ENCODE measurements around the gene KCND3. TPM values are rescaled to one million over a fixed set of nuclear protein-coding genes. Genes with fewer than 3 reads are reported as not detected.

The KCND3 gene
- total and polyA plus RNA-seq, 2 donors from 2014 or later, result 1.2 to 12.6 TPM

- no peaks in the 10 kb centered on the region for H3K4me1 ChIP-seq (ENCODE audit: control insufficient read depth in 2 of 3, insufficient read depth in 2 of 3, low read depth in 1 of 3, low read length in 3 of 3)
- H3K27ac ChIP-seq (ENCODE audit: low read depth in 2 of 2, low read length in 2 of 2), result no peak overlapping the region
- H3K4me3 ChIP-seq (ENCODE audit: low read length in 3 of 3), result no peak overlapping the region
- FAIRE-seq (no peak), DNase-seq (no peak)
- no peak overlapping the region for H3K9ac ChIP-seq (ENCODE audit: low read length in 3 of 3)
- H3K36me3 ChIP-seq (ENCODE audit: control insufficient read depth in 2 of 3, insufficient read depth in 3 of 3, low read length in 3 of 3), result no peaks in the 10 kb centered on the region
- TF ChIP-seq CTCF (IDR thresholded peaks at IDR 0.05; ENCODE audit: borderline replicate concordance, extremely low read depth, insufficient read depth), result no peak
- intact Hi-C loops (cut with DNase I), result no loop called here
- no peaks in the 10 kb centered on the region for H3K9me3 ChIP-seq (ENCODE audit: control insufficient read depth in 2 of 3, insufficient read depth in 1 of 3, low read length in 3 of 3)
- H3K27me3 ChIP-seq (ENCODE audit: control insufficient read depth, insufficient read depth, low read length), result no peaks in the 10 kb centered on the region
Measured at GRCh38 chr1:111895469-111895868, 94.0 kb downstream of the KCND3 start.

GRCh38 chr1:111895017-111895416, 94.5 kb downstream of the KCND3 start:
- no peak overlapping the region for H3K27ac ChIP-seq (ENCODE audit: low read depth in 2 of 2, low read length in 2 of 2)
- H3K9me3 ChIP-seq (ENCODE audit: control insufficient read depth in 2 of 3, insufficient read depth in 1 of 3, low read length in 3 of 3), result no peaks in the 10 kb centered on the region
- no peaks in the 10 kb centered on the region for H3K4me1 ChIP-seq (ENCODE audit: control insufficient read depth in 2 of 3, insufficient read depth in 2 of 3, low read depth in 1 of 3, low read length in 3 of 3)
- H3K36me3 ChIP-seq (ENCODE audit: control insufficient read depth in 2 of 3, insufficient read depth in 3 of 3, low read length in 3 of 3), result no peaks in the 10 kb centered on the region
- H3K27me3 ChIP-seq (ENCODE audit: control insufficient read depth, insufficient read depth, low read length), result no peaks in the 10 kb centered on the region
- intact Hi-C loops (cut with DNase I), result no loop called here
- no peak for FAIRE-seq
- H3K4me3 ChIP-seq (ENCODE audit: low read length in 3 of 3), result no peak overlapping the region
- H3K9ac ChIP-seq (ENCODE audit: low read length in 3 of 3), result no peak overlapping the region
- DNase-seq, result no peak
- TF ChIP-seq CTCF (IDR thresholded peaks at IDR 0.05; ENCODE audit: borderline replicate concordance, extremely low read depth, insufficient read depth), result no peak

GRCh38 chr1:111894497-111894896, 95.0 kb downstream of the KCND3 start:
- no peak for TF ChIP-seq CTCF (IDR thresholded peaks at IDR 0.05; ENCODE audit: borderline replicate concordance, extremely low read depth, insufficient read depth)
- Histone ChIP-seq H3K4me1 (ENCODE audit: control insufficient read depth in 2 of 3, insufficient read depth in 2 of 3, low read depth in 1 of 3, low read length in 3 of 3) (no peaks in the 10 kb centered on the region), H3K36me3 (ENCODE audit: control insufficient read depth in 2 of 3, insufficient read depth in 3 of 3, low read length in 3 of 3) (no peaks in the 10 kb centered on the region), H3K27ac (ENCODE audit: low read depth in 2 of 2, low read length in 2 of 2) (no peak overlapping the region), H3K27me3 (ENCODE audit: control insufficient read depth, insufficient read depth, low read length) (no peaks in the 10 kb centered on the region), H3K4me3 (ENCODE audit: low read length in 3 of 3) (no peak overlapping the region), H3K9me3 (ENCODE audit: control insufficient read depth in 2 of 3, insufficient read depth in 1 of 3, low read length in 3 of 3) (no peaks in the 10 kb centered on the region), H3K9ac (ENCODE audit: low read length in 3 of 3) (no peak overlapping the region)
- FAIRE-seq (no peak), DNase-seq (no peak)
- intact Hi-C loops (cut with DNase I), result no loop called here

GRCh38 chr1:111891566-111891965, 97.9 kb downstream of the KCND3 start:
- Histone ChIP-seq H3K9ac (ENCODE audit: low read length in 3 of 3) (no peak overlapping the region), H3K4me3 (ENCODE audit: low read length in 3 of 3) (no peak overlapping the region), H3K27ac (ENCODE audit: low read depth in 2 of 2, low read length in 2 of 2) (no peak overlapping the region), H3K9me3 (ENCODE audit: control insufficient read depth in 2 of 3, insufficient read depth in 1 of 3, low read length in 3 of 3) (no peaks in the 10 kb centered on the region), H3K4me1 (ENCODE audit: control insufficient read depth in 2 of 3, insufficient read depth in 2 of 3, low read depth in 1 of 3, low read length in 3 of 3) (no peaks in the 10 kb centered on the region), H3K27me3 (ENCODE audit: control insufficient read depth, insufficient read depth, low read length) (no peaks in the 10 kb centered on the region), H3K36me3 (ENCODE audit: control insufficient read depth in 2 of 3, insufficient read depth in 3 of 3, low read length in 3 of 3) (no peaks in the 10 kb centered on the region)
- DNase-seq (no peak), FAIRE-seq (no peak)
- no peak for TF ChIP-seq CTCF (IDR thresholded peaks at IDR 0.05; ENCODE audit: borderline replicate concordance, extremely low read depth, insufficient read depth)
- intact Hi-C loops (cut with DNase I), result no loop called here

All from kidney (tissue), 14 donors.